Omental fat pad (tissue), 4 donors: Measurements from ENCODE around the gene MEIG1. TPM values are rescaled to one million over a fixed set of nuclear protein-coding genes. Genes with fewer than 3 reads are reported as not detected.
"Not testable (repeated sequence)": the region's sequence is repeated elsewhere in the genome, so short reads cannot be mapped to it uniquely, and the experiment has no call there.

Source experiments
- ATAC-seq: fragments of 150-250 bp; one replicate; pipeline ENCODE4 v1.9.1; 2016; ENCODE audit warnings: mild to moderate bottlenecking, moderate library complexity; ENCODE audit not compliant: low FRiP score
- DNase-seq: peaks from one replicate; pipeline ENCODE4 v3.0.0-alpha.2; 2019; ENCODE audit warnings: low spot score
- total RNA-seq, 4 donors: library from RNA; depleted of rRNA; stranded (reverse); fragments of >200 nt; gene quantifications; one replicate each; pipeline ENCODE4 v1.1.0, GENCODE V29; 2016
- TF ChIP-seq, protein P1 (sequence below), 3 donors: fragments of 450-650 bp; IDR thresholded peaks; one replicate each; pipeline ENCODE4 v1.5.1; 2016 to 2017; ENCODE audit warnings: antibody characterized with exemption in 3 of 3, mild to moderate bottlenecking in 3 of 3, moderate library complexity in 2 of 3

Gene MEIG1
- total RNA-seq, 4 donors from 2014 or later, result not detected

GRCh38 chr10:14993500-14994455, 34.6 kb downstream of the MEIG1 start:
- DNase-seq, ATAC-seq: not testable (repeated sequence)

DNA sequence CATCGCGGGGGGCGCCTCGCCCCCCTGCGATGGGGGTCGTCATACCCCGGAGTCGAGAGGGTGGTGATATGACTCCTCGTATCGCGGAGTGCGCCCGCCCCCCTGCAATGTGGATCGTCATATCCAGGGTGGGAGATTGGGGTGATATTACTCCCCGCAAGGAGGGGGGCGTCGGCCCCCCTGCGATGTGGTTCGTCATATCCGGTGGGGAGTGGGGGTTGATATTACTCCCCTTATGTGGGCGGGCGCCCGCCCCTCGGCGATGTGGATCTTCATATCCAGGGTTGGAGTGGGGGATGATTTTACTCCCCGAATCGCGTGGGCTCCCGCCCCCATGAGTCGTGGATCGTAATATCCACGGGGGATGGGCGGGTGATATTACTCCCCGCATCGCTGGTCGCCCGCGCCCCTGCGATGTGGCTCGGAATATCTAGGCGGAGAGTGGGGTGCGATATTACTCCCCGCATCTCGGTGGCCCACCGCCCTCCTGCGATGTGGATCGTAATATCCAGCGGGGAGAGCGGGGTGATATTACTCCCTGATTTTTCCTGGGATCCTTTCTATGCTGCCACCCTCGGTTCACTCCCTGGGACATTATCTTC, 36.9 kb downstream of the MEIG1 start:
- TF ChIP-seq, protein P1, sequence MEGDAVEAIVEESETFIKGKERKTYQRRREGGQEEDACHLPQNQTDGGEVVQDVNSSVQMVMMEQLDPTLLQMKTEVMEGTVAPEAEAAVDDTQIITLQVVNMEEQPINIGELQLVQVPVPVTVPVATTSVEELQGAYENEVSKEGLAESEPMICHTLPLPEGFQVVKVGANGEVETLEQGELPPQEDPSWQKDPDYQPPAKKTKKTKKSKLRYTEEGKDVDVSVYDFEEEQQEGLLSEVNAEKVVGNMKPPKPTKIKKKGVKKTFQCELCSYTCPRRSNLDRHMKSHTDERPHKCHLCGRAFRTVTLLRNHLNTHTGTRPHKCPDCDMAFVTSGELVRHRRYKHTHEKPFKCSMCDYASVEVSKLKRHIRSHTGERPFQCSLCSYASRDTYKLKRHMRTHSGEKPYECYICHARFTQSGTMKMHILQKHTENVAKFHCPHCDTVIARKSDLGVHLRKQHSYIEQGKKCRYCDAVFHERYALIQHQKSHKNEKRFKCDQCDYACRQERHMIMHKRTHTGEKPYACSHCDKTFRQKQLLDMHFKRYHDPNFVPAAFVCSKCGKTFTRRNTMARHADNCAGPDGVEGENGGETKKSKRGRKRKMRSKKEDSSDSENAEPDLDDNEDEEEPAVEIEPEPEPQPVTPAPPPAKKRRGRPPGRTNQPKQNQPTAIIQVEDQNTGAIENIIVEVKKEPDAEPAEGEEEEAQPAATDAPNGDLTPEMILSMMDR (IDR thresholded peaks at IDR 0.05), result no peak
- ATAC-seq, result no peak
- DNase-seq, result no peak

DNA sequence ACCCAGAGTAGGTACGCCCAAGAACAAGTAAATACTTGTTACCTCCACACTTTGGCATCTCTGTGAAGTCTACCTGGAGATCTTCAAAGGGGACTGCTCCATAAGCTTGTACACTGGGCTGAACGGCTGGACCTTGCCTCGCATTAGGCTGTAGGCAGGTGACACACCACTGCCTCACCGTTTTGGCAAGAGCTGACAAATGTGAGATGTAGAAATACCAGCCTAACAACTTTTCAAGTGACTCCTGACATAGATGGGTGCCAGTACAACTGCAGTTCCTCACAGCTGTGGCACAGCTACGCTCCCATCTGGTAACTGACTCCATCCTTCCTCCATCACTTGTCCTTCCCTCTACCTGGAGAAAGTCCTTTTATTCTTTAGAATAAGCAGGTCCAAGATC, 54.3 kb downstream of the MEIG1 start:
- ATAC-seq, DNase-seq: not testable (repeated sequence)

DNA sequence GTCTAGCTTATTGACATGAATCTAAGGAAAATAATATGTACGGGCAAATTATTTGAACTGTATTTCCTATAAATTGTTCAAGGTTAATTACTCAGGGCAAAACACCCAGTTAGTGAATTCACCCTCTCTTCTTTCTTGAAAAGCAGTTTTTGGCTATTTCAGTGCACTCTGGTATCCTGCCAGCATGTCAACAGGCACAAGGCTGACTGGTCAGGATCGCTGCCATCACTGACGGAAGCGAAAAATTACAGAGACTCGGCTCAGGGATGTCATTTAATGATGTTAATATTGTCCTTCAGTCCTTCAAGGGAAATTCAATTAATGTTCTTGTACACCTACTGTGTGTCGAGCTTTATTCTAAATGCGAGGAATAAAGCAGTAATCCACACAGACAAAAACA, 56.3 kb downstream of the MEIG1 start:
- ATAC-seq (no peak), DNase-seq (no peak)
- TF ChIP-seq, protein P1 (IDR thresholded peaks at IDR 0.05), result no peak

- not testable (repeated sequence) for DNase-seq, ATAC-seq
These were observed 61.8 kb downstream of the MEIG1 start for GRCh38 chr10:15020966-15021365.

Other genes starting within 250 kb of the MEIG1 start
- 10 to 100 TPM; 27.3 to 77.5 (median 53.7) TPM for gene FAM107B, start 184.5 kb upstream of the MEIG1 start, total RNA-seq
- 1 to 10 TPM; 1.4 to 7.3 (median 2.0) TPM for gene CDNF, start 121.4 kb upstream of the MEIG1 start, total RNA-seq
- gene HSPA14, start 121.1 kb upstream of the MEIG1 start, total RNA-seq, result 10 to 100 TPM in 3 of 4 donors, 1 to 10 TPM in 1; 9.1 to 15.3 (median 11.8) TPM
- 10 to 100 TPM in 2 of 4 donors, 1 to 10 TPM in 2; 7.5 to 18.0 (median 11.9) TPM for gene MSANTD7, start 121.1 kb upstream of the MEIG1 start, total RNA-seq
- gene SUV39H2, start 80.5 kb upstream of the MEIG1 start, total RNA-seq, result 1 to 10 TPM; 4.4 to 7.9 (median 5.2) TPM
- 10 to 100 TPM in 1 of 4 donors, 1 to 10 TPM in 3; 5.9 to 12.5 (median 7.1) TPM for gene DCLRE1C, start 5.3 kb upstream of the MEIG1 start, total RNA-seq
- gene OLAH, start 84.6 kb downstream of the MEIG1 start, total RNA-seq, result 1 to 10 TPM in 3 of 4 donors, not detected in 1; 1.1 to 4.7 (median 4.0) TPM
- under 1 TPM in 1 of 4 donors, not detected in 3; 0.48 TPM for gene ACBD7, start 129.4 kb downstream of the MEIG1 start, total RNA-seq
- gene RPP38, start 138.0 kb downstream of the MEIG1 start, total RNA-seq, result 10 to 100 TPM in 3 of 4 donors, 1 to 10 TPM in 1; 9.4 to 15.4 (median 12.1) TPM
- gene NMT2, start 209.3 kb downstream of the MEIG1 start, total RNA-seq, result 10 to 100 TPM; 25.1 to 96.4 (median 72.8) TPM